ENCODE results near the gene OR14K1.
"Not testable (repeated sequence)": the region's sequence is repeated elsewhere in the genome, so short reads cannot be mapped to it uniquely, and the experiment has no call there.

Gene OR14K1, protein sequence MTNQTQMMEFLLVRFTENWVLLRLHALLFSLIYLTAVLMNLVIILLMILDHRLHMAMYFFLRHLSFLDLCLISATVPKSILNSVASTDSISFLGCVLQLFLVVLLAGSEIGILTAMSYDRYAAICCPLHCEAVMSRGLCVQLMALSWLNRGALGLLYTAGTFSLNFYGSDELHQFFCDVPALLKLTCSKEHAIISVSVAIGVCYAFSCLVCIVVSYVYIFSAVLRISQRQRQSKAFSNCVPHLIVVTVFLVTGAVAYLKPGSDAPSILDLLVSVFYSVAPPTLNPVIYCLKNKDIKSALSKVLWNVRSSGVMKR

DNA sequence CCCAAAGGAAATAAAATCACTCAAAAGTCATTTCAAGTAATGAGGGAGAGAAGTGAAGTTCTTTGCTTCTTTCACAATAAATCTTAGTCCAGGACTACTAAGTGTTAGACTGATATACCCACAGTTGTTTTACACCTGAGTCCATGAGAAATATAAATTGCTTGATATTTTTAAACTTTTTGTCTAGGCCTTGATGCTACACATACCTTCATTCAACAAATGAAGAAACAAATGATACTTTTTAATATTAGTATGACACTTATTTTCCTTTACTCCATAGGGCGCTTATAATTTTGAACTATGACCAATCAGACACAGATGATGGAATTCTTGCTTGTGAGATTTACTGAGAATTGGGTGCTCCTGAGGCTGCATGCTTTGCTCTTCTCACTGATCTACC, at the start of gene OR14K1:
Gene OR14K1 (plus strand): TSS at position 301 of the 400 bp plus-strand sequence. CDS start 0 bp downstream, at position 301.
- H3K4me3 ChIP-seq (ENCODE audit: low read depth, low read length) = no peak within 1 kb of the TSS
- DNase-seq (ENCODE audit: low read depth) = no peak
- TF ChIP-seq, protein P1, sequence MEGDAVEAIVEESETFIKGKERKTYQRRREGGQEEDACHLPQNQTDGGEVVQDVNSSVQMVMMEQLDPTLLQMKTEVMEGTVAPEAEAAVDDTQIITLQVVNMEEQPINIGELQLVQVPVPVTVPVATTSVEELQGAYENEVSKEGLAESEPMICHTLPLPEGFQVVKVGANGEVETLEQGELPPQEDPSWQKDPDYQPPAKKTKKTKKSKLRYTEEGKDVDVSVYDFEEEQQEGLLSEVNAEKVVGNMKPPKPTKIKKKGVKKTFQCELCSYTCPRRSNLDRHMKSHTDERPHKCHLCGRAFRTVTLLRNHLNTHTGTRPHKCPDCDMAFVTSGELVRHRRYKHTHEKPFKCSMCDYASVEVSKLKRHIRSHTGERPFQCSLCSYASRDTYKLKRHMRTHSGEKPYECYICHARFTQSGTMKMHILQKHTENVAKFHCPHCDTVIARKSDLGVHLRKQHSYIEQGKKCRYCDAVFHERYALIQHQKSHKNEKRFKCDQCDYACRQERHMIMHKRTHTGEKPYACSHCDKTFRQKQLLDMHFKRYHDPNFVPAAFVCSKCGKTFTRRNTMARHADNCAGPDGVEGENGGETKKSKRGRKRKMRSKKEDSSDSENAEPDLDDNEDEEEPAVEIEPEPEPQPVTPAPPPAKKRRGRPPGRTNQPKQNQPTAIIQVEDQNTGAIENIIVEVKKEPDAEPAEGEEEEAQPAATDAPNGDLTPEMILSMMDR (IDR thresholded peaks at IDR 0.05; ENCODE audit: control insufficient read depth, extremely low read depth, insufficient read depth) = no peak

DNA sequence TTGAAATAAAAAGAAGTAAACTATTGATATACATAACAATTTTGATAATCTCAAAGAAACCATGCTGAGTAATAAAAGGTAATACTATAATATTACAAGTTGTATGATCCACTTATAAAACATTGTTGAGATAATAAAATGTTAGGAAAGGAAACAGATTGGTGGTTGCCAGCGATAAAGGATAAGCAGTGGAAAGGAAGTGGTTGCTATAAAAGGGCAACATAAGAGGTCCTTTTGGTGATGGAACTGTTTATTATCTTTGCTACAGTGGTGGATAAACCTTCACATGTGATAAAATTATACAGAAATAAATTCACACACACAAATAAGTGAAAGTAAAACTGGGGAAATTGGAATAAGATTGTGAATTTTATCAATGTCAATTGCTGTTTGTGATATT, 37.1 kb upstream of the OR14K1 start:
- TF ChIP-seq, protein P1 (IDR thresholded peaks at IDR 0.05; ENCODE audit: control insufficient read depth, extremely low read depth, insufficient read depth) = no peak
- no peak overlapping the region for H3K4me3 ChIP-seq (ENCODE audit: low read depth, low read length)

DNA sequence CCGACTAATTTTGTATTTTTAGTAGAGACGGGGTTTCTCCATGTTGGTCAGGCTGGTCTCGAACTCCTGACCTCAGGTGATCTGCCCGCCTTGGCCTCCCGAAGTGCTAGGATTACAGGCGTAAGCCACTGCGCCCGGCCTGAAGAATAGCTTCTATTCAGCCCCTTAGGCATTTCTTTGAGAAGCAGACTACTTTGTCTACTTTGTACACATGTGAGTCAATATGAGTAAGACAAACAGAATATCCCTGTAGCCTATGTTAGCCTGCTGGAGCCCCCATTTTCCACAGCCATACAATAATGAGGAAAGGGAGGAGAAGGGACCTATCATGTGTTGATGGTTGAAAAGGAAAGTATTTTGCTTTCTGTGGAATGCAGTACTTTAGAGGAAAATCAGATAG, 27.7 kb upstream of the OR14K1 start:
- not testable (repeated sequence) for DNase-seq (ENCODE audit: low read depth); H3K4me3 ChIP-seq (ENCODE audit: low read depth, low read length)

More for the DNA sequence above, 37.1 kb upstream of the OR14K1 start:
- no peak for DNase-seq (ENCODE audit: low read depth)

DNA sequence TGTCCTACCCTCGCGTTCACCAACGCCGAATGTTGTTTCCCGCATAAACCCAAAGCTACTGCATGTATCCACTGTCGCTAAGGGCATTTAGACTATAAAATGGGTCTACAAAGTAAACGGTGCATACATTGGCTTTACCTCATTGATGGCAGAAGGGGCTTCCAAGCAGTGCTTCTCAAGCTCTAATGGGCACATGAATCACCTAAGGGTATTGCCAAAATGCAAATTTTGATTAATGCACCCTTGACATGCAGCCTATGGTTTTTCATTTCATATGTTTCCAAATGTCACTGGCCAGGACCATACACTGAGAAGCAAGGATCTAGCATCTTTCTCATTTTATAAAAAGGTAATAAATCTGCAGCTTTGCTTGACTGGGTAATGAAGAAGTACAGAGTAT, 24.7 kb upstream of the OR14K1 start:
- TF ChIP-seq, protein P1 (IDR thresholded peaks at IDR 0.05; ENCODE audit: control insufficient read depth, extremely low read depth, insufficient read depth) = no peak
- no peak for DNase-seq (ENCODE audit: low read depth)
- H3K4me3 ChIP-seq (ENCODE audit: low read depth, low read length) = no peak overlapping the region

DNA sequence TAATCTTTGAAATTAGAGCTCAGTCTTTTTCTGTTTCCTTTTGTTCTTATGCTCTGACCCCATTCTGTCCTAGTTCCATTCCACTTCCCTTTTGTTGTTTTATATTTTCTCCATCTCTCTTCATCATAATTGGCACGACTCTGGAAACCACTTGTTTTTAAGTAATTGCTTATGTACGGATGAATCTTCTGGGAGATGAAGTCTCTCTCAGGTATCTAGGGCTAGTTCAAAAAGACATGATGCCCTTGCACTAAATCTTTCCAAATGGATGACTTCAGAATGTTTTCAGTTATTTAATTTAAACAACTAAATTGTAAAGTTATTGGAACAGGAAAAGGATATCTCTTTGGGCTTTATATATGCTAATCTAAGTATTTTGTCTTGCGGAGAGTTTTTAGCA, 21.9 kb upstream of the OR14K1 start, which contains the start of gene OR6F1:
Gene OR6F1 (minus strand): TSS at position 101 of the 400 bp plus-strand sequence. CDS start 3,891 bp downstream, outside the sequence.
- TF ChIP-seq, protein P1 (IDR thresholded peaks at IDR 0.05; ENCODE audit: control insufficient read depth, extremely low read depth, insufficient read depth) = no peak
- no peak within 1 kb of the TSS for H3K4me3 ChIP-seq (ENCODE audit: low read depth, low read length)
- no peak for DNase-seq (ENCODE audit: low read depth)

DNA sequence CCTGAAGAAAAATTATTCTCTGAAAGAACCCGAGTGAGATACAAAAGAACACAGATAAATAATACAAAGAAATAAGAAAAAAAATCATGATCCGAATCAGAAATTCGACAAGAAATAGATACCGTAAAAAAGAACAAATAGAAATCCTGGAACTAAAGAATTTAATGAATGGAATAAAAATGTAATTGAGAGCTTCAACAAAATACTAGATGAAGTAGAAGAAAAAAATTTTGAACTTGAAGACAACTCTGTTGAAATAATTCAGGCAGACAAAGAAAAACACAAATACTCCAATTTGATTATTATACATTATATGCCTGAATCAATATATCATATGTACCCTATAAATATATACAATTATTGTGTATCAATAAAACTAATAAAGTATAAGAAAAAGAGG, 17.2 kb upstream of the OR14K1 start:
- H3K4me3 ChIP-seq (ENCODE audit: low read depth, low read length) = no peak overlapping the region
- no peak for DNase-seq (ENCODE audit: low read depth)
- TF ChIP-seq, protein P1 (IDR thresholded peaks at IDR 0.05; ENCODE audit: control insufficient read depth, extremely low read depth, insufficient read depth) = no peak

DNA sequence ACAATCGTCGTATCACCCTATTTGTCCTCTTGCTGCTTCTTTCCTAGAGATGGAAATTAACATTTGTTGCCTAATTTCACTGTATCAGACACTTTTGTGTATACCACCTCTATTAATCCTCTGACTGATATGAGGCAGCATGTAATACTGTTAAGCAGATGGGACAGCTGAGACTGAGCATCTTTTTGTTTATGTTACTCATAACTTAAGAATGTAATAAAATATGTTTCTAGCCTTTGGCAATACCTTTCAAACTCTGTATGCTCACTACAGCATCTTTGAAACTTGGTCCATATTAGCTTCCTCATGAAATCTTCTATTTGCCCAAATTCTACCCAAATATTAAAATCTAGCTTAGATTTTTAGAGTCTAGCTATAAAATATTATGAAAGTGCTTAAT, 2.3 kb downstream of the OR14K1 start:
- no peak for DNase-seq (ENCODE audit: low read depth)
- H3K4me3 ChIP-seq (ENCODE audit: low read depth, low read length) = no peak overlapping the region
- TF ChIP-seq, protein P1 (IDR thresholded peaks at IDR 0.05; ENCODE audit: control insufficient read depth, extremely low read depth, insufficient read depth) = no peak
